ENCODE measurements around the gene EPHA1.

- TF ChIP-seq CTCF (IDR thresholded peaks at IDR 0.05) (no peak), POLR2A (IDR thresholded peaks at IDR 0.05) (no peak)
Measured at GRCh38 chr7:143422033-143422432, 13.4 kb upstream of the EPHA1 start.

Measured in tibial nerve (tissue), 3 donors.